ENCODE measurements around the gene SCYL1.

Gene SCYL1

DNA sequence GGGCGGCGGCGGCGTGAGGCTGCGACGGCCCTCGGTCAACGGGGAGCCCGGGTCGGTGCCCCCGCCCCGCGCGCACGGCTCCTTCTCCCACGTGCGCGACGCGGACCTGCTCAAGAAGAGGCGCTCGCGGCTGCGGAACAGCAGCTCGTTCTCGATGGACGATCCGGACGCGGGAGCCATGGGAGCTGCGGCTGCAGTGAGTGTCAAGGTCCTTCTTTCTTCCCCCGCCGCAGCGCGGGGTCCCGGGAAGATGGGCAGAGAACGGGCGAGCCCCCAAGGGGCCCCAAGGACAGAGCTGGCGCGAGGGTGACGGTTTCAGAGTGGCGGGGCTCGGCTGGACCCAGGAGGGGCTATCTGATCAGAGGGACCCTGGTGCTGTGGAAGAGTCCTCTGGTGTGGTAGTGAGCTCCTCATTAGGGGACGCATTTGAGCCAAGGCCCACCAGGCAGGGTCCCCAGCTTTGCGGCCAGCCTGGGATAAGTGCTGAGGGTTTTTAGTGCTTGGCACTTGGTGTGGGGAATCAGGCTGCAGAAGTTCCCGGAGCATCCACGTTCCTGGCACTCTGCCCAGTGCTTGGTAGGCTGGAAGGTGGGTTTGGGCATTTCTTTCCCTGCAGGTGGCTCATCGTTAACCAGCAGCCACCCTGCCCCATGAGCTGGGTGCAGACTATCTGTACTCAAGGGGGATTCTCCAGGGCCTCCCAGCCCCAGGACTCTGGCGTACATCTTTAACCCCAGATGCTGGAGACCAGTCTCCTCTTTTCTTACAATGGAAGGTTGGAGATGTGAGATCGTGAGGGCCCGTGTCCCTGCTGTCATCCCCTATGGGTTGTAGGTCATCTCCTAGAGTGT is 60.7 kb downstream of the SCYL1 start:
- no peak for DNase-seq (ENCODE audit: low read depth)

DNA sequence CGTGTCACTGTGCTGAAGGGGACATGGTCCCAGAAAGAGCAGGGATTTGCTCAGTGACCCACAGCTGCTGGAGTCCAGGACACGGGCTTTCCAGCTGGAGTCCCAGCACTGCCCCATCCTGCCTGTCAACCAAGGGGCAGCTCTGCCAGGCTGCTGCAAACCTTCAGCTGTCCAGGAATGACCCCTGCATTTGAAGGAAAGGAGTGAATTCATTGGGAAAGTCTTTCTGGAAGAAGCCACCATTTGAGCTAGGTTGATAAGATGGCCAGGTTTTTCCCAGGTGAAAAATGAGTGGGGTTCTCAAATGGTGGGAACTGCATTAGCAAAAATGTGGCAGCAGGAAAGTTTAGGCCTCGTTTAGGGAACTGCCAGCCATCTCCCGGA is 61.4 kb downstream of the SCYL1 start:
- no peak for DNase-seq (ENCODE audit: low read depth)

GRCh38 chr11:65586676-65587075 is 61.8 kb downstream of the SCYL1 start:
- no peak for DNase-seq (ENCODE audit: low read depth)

Data from stimulated activated CD8-positive, alpha-beta memory T cell treated with anti-CD3 and anti-CD28 coated beads, Interleukin-7, amount 100 ng/mL, for 24 hours (primary cell).